Stimulated activated naive CD8-positive, alpha-beta T cell treated with anti-CD3 and anti-CD28 coated beads, Interleukin-15, Interleukin-2, amounts not matched to agents 100 ng/mL and 50 ng/mL, for 24 hours (primary cell): ENCODE results near the gene ANKRD24.
"Not testable (repeated sequence)": the region's sequence is repeated elsewhere in the genome, so short reads cannot be mapped to it uniquely, and the experiment has no call there.

ENCODE experiments used
- H3K27ac Mint-ChIP-seq: one replicate; pipeline ENCODE4 v1.8.0; 2021; ENCODE audit warnings: mild to moderate bottlenecking, mixed read lengths
- H3K27me3 Mint-ChIP-seq: one replicate; pipeline ENCODE4 v1.8.0; 2021; ENCODE audit warnings: mixed read lengths
- H3K36me3 Mint-ChIP-seq: one replicate; pipeline ENCODE4 v1.8.0; 2021; ENCODE audit warnings: low read depth, mixed read lengths
- H3K4me1 Mint-ChIP-seq: one replicate; pipeline ENCODE4 v1.8.0; 2021; ENCODE audit warnings: low read depth, mixed read lengths
- H3K4me3 Mint-ChIP-seq: one replicate; pipeline ENCODE4 v1.8.0; 2021; ENCODE audit warnings: mild to moderate bottlenecking, mixed read lengths
- H3K9me3 Mint-ChIP-seq: one replicate; pipeline ENCODE4 v1.8.0; 2021; ENCODE audit warnings: mixed read lengths

ANKRD24 gene

GRCh38 chr19:4201798-4202197 lies 19.3 kb downstream of the ANKRD24 start:
- peaks cover 10% of the 10 kb centered on the region for H3K4me1 Mint-ChIP-seq
- peaks cover 7% of the 10 kb centered on the region for H3K36me3 Mint-ChIP-seq
- no peak overlapping the region for H3K4me3 Mint-ChIP-seq
- no peak overlapping the region for H3K27ac Mint-ChIP-seq
- peaks cover 20% of the 10 kb centered on the region for H3K27me3 Mint-ChIP-seq
- H3K9me3 Mint-ChIP-seq: peaks cover 9% of the 10 kb centered on the region

GRCh38 chr19:4206818-4207484 lies 24.5 kb downstream of the ANKRD24 start:
- Mint-ChIP-seq H3K9me3 (no peaks in the 10 kb centered on the region), H3K27me3 (no peaks in the 10 kb centered on the region), H3K4me1 (no peaks in the 10 kb centered on the region), H3K36me3 (no peaks in the 10 kb centered on the region), H3K27ac (no peak overlapping the region), H3K4me3 (no peak overlapping the region)

- Mint-ChIP-seq H3K9me3 (no peaks in the 10 kb centered on the region), H3K36me3 (no peaks in the 10 kb centered on the region), H3K4me1 (no peaks in the 10 kb centered on the region), H3K4me3 (no peak overlapping the region), H3K27me3 (no peaks in the 10 kb centered on the region), H3K27ac (no peak overlapping the region)
Measured at GRCh38 chr19:4208385-4209094, 26.1 kb downstream of the ANKRD24 start.

GRCh38 chr19:4210166-4210731 lies 27.8 kb downstream of the ANKRD24 start:
- Mint-ChIP-seq H3K4me1 (peaks cover 8% of the 10 kb centered on the region), H3K36me3 (no peaks in the 10 kb centered on the region), H3K4me3 (no peak overlapping the region), H3K9me3 (no peaks in the 10 kb centered on the region), H3K27me3 (no peaks in the 10 kb centered on the region), H3K27ac (no peak overlapping the region)

- no peak overlapping the region for H3K4me3 Mint-ChIP-seq
- H3K36me3 Mint-ChIP-seq: no peaks in the 10 kb centered on the region
- no peak overlapping the region for H3K27ac Mint-ChIP-seq
- H3K27me3 Mint-ChIP-seq: no peaks in the 10 kb centered on the region
- no peaks in the 10 kb centered on the region for H3K9me3 Mint-ChIP-seq
- H3K4me1 Mint-ChIP-seq: peaks cover 8% of the 10 kb centered on the region
Measured at GRCh38 chr19:4213116-4213515, 30.6 kb downstream of the ANKRD24 start.

GRCh38 chr19:4215807-4216206 lies 33.3 kb downstream of the ANKRD24 start:
- H3K27ac Mint-ChIP-seq: no peak overlapping the region
- H3K27me3 Mint-ChIP-seq: no peaks in the 10 kb centered on the region
- no peak overlapping the region for H3K4me3 Mint-ChIP-seq
- no peaks in the 10 kb centered on the region for H3K36me3 Mint-ChIP-seq
- no peaks in the 10 kb centered on the region for H3K9me3 Mint-ChIP-seq
- peaks cover 8% of the 10 kb centered on the region for H3K4me1 Mint-ChIP-seq

- Mint-ChIP-seq H3K27ac (no peak overlapping the region), H3K36me3 (no peaks in the 10 kb centered on the region), H3K9me3 (no peaks in the 10 kb centered on the region), H3K27me3 (no peaks in the 10 kb centered on the region), H3K4me1 (peaks cover 8% of the 10 kb centered on the region), H3K4me3 (no peak overlapping the region)
Measured at GRCh38 chr19:4216846-4217245, 34.4 kb downstream of the ANKRD24 start.

GRCh38 chr19:4217429-4218264 lies 35.2 kb downstream of the ANKRD24 start:
- Mint-ChIP-seq H3K4me1 (peaks cover 8% of the 10 kb centered on the region), H3K9me3 (no peaks in the 10 kb centered on the region), H3K36me3 (no peaks in the 10 kb centered on the region), H3K27me3 (no peaks in the 10 kb centered on the region), H3K4me3 (no peak overlapping the region), H3K27ac (no peak overlapping the region)

- not testable (repeated sequence) for H3K27ac Mint-ChIP-seq, H3K9me3 Mint-ChIP-seq, H3K36me3 Mint-ChIP-seq, H3K4me1 Mint-ChIP-seq, H3K27me3 Mint-ChIP-seq, H3K4me3 Mint-ChIP-seq
Measured at GRCh38 chr19:4218523-4218922, 36.0 kb downstream of the ANKRD24 start.

GRCh38 chr19:4220188-4220587 lies 37.7 kb downstream of the ANKRD24 start:
- Mint-ChIP-seq H3K4me1 (no peaks in the 10 kb centered on the region), H3K9me3 (no peaks in the 10 kb centered on the region), H3K4me3 (no peak overlapping the region), H3K27me3 (no peaks in the 10 kb centered on the region), H3K27ac (no peak overlapping the region), H3K36me3 (no peaks in the 10 kb centered on the region)

- Mint-ChIP-seq H3K4me3 (no peak overlapping the region), H3K4me1 (peaks cover 8% of the 10 kb centered on the region), H3K9me3 (no peaks in the 10 kb centered on the region), H3K36me3 (no peaks in the 10 kb centered on the region), H3K27me3 (no peaks in the 10 kb centered on the region), H3K27ac (no peak overlapping the region)
Measured at GRCh38 chr19:4224470-4224869, 42.0 kb downstream of the ANKRD24 start.

- Mint-ChIP-seq H3K4me1 (peaks cover 8% of the 10 kb centered on the region), H3K9me3 (no peaks in the 10 kb centered on the region), H3K27ac (no peak overlapping the region), H3K36me3 (no peaks in the 10 kb centered on the region), H3K4me3 (no peak overlapping the region), H3K27me3 (no peaks in the 10 kb centered on the region)
Measured at GRCh38 chr19:4225885-4226284, 43.4 kb downstream of the ANKRD24 start.

- Mint-ChIP-seq H3K27ac (no peak overlapping the region), H3K4me1 (peaks cover 8% of the 10 kb centered on the region), H3K9me3 (no peaks in the 10 kb centered on the region), H3K36me3 (no peaks in the 10 kb centered on the region), H3K27me3 (no peaks in the 10 kb centered on the region), H3K4me3 (no peak overlapping the region)
Measured at GRCh38 chr19:4227771-4228170, 45.3 kb downstream of the ANKRD24 start.

- Mint-ChIP-seq H3K27ac (no peak overlapping the region), H3K9me3 (no peaks in the 10 kb centered on the region), H3K27me3 (no peaks in the 10 kb centered on the region), H3K4me1 (peaks cover 8% of the 10 kb centered on the region), H3K4me3 (no peak overlapping the region), H3K36me3 (no peaks in the 10 kb centered on the region)
Measured at GRCh38 chr19:4228765-4229178, 46.3 kb downstream of the ANKRD24 start.
